Breast epithelium (tissue), 4 donors: ENCODE data around the gene INSYN2A. TPM values are rescaled to one million over a fixed set of nuclear protein-coding genes. Genes with fewer than 3 reads are reported as not detected.
A peak's percentile ranks its signal among the peaks of the same experiment; 100 is the strongest.

Experiments used
- DNase-seq, 2 donors: peaks; one replicate each; pipeline ENCODE4 v3.0.0-alpha.2; 2019; ENCODE audit warnings: low spot score in 2 of 2
- H3K27ac ChIP-seq, 2 donors: fragments of 200-600 bp; sonication (generic) in 1 of 2; one replicate each; pipeline ENCODE4 v1.5.1; 2016 to 2019; ENCODE audit warnings: mild to moderate bottlenecking in 1 of 2
- H3K27me3 ChIP-seq, 2 donors: fragments of 200-600 bp; sonication (generic) in 1 of 2; one replicate each; pipeline versions ENCODE4 v1.5.1 to v1.6.0; 2017 to 2019; ENCODE audit warnings: control low read depth in 1 of 2, mild to moderate bottlenecking in 1 of 2
- H3K36me3 ChIP-seq: fragments of 200-600 bp; one replicate; pipeline ENCODE4 v1.5.1; 2019
- H3K4me1 ChIP-seq, 2 donors: fragments of 200-600 bp; sonication (generic); one replicate each; pipeline ENCODE4 v1.5.1; 2016 to 2019; ENCODE audit warnings: control low read depth in 1 of 2
- H3K4me3 ChIP-seq, 3 donors: fragments of 200-600 bp; sonication (generic); 1 replicate in 2 of 3; 2 replicates in 1 of 3; pipeline ENCODE4 v1.5.1; 2016 to 2019; ENCODE audit warnings: mild to moderate bottlenecking in 3 of 3, moderate library complexity in 2 of 3
- H3K9me3 ChIP-seq, 2 donors: fragments of 200-600 bp; sonication (generic) in 1 of 2; one replicate each; pipeline ENCODE4 v1.5.1; 2016 to 2019; ENCODE audit warnings: control low read depth in 1 of 2
- POLR2A ChIP-seq: fragments of 450-650 bp; IDR thresholded peaks from one replicate; pipeline ENCODE4 v1.6.1; 2016; ENCODE audit warnings: antibody characterized with exemption, mild to moderate bottlenecking, moderate library complexity
- POLR2AphosphoS5 ChIP-seq, 3 donors: sonication (generic); formaldehyde crosslinking; IDR thresholded peaks; one replicate each; pipeline ENCODE4 v1.6.1; 2017; ENCODE audit warnings: antibody characterized with exemption in 3 of 3
- intact Hi-C: fragments of 100-400 bp; cut with DNase I; formaldehyde crosslinking; loops from one replicate; pipeline ENCODE4 v1.15.1; 2023; ENCODE audit warnings: low total_unique reads
- total RNA-seq, 3 donors: library from RNA; depleted of rRNA; stranded (reverse); fragments of >200 nt; gene quantifications; one replicate each; pipeline ENCODE4 v1.1.0, GENCODE V29; 2016
- TF ChIP-seq, protein P1 (sequence below), 3 donors: fragments of 450-650 bp; IDR thresholded peaks; one replicate each; pipeline ENCODE4 v1.5.1; 2016 to 2017; ENCODE audit warnings: antibody characterized with exemption in 3 of 3, mild to moderate bottlenecking in 3 of 3, moderate library complexity in 3 of 3

Gene INSYN2A, protein sequence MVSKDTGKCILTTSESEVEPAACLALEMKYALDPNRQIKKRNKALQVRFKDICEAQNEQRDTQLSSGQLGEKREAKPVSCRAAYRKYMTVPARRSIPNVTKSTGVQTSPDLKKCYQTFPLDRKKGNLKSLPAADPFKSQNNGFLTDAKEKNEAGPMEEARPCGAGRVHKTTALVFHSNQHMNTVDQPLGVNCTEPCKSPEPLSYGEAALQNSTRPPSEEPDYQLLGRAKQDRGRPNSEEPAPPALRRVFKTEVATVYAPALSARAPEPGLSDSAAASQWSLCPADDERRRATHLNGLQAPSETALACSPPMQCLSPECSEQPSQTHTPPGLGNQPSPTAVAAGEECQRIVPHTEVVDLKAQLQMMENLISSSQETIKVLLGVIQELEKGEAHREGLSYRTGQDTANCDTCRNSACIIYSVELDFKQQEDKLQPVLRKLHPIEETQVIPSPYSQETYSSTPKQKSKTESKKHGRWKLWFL
- 1 to 10 TPM in 1 of 3 donors, under 1 TPM in 1, not detected in 1; 0.16 to 5.9 TPM for total RNA-seq

DNA sequence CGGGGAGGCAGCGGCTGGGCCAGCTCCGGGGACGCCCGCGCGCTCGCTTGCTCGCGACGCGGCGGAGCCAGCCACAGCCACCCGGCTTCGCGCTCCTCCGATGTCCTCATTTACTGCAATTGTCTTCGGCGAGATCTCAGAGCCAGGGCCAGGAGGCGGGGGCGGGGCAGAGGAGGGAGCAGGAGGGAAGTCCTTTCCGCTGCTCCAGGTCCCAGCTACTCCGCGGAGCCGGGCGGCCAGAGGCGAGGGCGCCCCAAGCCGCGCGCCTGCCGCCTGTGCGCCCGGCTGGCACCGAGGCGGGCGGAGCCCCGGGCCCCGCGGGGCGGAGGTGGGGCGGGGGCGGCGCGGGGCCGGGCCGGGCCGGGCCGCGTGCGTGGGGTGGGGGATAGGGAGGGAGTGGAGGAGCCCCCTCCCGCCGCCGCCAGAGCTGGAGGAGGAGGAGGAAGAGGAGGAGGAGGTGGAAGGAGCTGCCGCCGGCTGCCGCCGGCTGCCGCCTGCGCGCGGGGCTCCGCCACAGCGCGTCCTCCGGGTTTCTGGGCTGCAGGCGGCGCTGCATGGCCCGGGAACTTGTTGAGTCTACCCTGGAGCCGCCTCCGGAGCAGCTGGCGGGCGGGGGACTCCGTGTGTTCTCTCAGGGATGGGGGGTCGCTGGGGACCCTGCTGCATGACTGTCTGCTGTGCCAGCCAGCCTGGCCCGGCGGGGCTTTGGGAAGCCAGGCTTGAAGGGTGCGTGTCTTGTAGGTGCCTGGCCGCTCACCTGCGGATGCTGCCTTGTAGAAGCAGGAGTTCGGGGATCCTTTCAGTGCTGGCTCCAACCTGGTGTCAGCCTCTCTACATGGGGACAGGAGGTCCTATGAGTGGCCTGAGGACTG lies at the start of gene INSYN2A:
Gene INSYN2A (minus strand): TSS at position 310 of the 872 bp plus-strand sequence. CDS start 20,196 bp downstream, outside the sequence.
- intact Hi-C loops, result no loop called here
- H3K4me1 ChIP-seq, result peaks cover 4 to 8% of the 10 kb centered on the region in 2 donors
- peak within 1 kb of the TSS; percentile 40 to 77 (median 56) for H3K4me3 ChIP-seq
- H3K27ac ChIP-seq, result no peak within 1 kb of the TSS
- H3K9me3 ChIP-seq, result no peaks in the 10 kb centered on the region
- TF ChIP-seq, protein P1, sequence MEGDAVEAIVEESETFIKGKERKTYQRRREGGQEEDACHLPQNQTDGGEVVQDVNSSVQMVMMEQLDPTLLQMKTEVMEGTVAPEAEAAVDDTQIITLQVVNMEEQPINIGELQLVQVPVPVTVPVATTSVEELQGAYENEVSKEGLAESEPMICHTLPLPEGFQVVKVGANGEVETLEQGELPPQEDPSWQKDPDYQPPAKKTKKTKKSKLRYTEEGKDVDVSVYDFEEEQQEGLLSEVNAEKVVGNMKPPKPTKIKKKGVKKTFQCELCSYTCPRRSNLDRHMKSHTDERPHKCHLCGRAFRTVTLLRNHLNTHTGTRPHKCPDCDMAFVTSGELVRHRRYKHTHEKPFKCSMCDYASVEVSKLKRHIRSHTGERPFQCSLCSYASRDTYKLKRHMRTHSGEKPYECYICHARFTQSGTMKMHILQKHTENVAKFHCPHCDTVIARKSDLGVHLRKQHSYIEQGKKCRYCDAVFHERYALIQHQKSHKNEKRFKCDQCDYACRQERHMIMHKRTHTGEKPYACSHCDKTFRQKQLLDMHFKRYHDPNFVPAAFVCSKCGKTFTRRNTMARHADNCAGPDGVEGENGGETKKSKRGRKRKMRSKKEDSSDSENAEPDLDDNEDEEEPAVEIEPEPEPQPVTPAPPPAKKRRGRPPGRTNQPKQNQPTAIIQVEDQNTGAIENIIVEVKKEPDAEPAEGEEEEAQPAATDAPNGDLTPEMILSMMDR (IDR thresholded peaks at IDR 0.05), result no peak
- TF ChIP-seq POLR2A, result no peak
- no peak for TF ChIP-seq POLR2AphosphoS5 (IDR thresholded peaks at IDR 0.05)
- no peaks in the 10 kb centered on the region for H3K27me3 ChIP-seq
- no peaks in the 10 kb centered on the region for H3K36me3 ChIP-seq
- peak in 1 of 2 donors; percentile 56 for DNase-seq

DNA sequence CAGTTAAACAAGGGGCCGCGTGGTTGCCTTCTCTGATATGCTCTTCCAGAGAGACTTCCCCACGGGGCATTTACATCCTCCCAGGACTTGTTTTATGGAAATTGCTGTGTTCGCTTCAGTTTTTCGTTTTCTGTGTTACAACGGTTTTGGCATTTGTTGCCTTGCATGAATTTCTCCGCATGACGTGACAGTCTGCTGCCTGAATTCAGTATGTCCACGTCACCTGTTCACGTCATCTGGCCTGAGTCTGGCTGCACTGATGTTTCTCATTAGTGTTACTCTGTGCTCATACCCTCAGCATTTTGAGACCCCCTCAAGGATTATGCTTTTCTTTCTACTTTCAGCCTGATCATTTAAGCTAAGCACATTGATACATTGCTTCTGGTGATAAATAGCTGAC lies 49.1 kb upstream of the INSYN2A start:
- no peaks in the 10 kb centered on the region for H3K9me3 ChIP-seq
- no peak overlapping the region for H3K4me3 ChIP-seq
- intact Hi-C loops, result no loop called here
- H3K27me3 ChIP-seq, result no peaks in the 10 kb centered on the region
- H3K36me3 ChIP-seq, result peaks cover 9% of the 10 kb centered on the region
- TF ChIP-seq POLR2A (no peak), POLR2AphosphoS5 (IDR thresholded peaks at IDR 0.05) (no peak)
- TF ChIP-seq, protein P1 (IDR thresholded peaks at IDR 0.05), result no peak
- H3K27ac ChIP-seq, result no peak overlapping the region
- H3K4me1 ChIP-seq, result no peaks in the 10 kb centered on the region
- DNase-seq, result no peak

DNA sequence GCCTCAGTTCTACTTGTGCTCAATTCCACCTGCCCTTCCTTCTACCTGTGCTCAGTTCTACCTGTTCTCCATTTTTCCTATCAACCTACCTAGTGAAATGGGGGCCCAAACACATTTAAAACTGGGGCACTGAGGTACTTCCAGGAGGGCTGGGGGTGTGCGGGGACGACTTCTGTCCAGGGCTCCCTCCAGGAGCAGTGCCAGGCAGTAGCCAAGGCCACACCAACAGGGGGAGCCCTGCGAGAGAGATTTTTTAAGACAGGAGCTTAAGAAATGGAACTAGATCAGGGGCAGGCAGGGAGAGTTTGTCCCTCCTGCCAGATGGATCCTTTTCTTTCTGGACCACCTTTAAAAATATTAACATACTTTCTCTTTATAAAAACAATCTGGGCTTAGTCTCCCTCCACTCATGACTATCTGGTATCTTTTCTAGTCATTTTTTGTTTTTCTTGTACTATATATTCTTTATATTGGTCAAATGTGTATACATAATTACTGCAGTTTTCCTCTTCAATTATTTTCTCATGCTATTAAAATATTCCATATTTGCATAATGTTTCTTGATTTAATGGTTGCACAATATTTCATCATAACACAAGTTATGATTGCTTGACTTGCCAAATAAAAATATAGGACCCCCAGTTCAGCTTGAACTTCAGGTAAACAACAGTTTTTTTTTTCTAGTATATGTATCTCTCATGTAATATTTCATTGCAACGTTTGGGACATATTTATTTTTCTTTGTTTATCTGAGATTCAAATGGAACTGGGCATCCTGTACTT lies 47.3 kb upstream of the INSYN2A start:
- Histone ChIP-seq H3K27me3 (no peaks in the 10 kb centered on the region), H3K4me3 (no peak overlapping the region), H3K27ac (no peak overlapping the region), H3K9me3 (no peaks in the 10 kb centered on the region), H3K36me3 (peaks cover 6% of the 10 kb centered on the region), H3K4me1 (no peaks in the 10 kb centered on the region)
- TF ChIP-seq POLR2A, result no peak
- TF ChIP-seq, protein P1 (IDR thresholded peaks at IDR 0.05), result peak in 1 of 3 donors; percentile 14
- intact Hi-C loops, result no loop called here
- DNase-seq, result no peak

DNA sequence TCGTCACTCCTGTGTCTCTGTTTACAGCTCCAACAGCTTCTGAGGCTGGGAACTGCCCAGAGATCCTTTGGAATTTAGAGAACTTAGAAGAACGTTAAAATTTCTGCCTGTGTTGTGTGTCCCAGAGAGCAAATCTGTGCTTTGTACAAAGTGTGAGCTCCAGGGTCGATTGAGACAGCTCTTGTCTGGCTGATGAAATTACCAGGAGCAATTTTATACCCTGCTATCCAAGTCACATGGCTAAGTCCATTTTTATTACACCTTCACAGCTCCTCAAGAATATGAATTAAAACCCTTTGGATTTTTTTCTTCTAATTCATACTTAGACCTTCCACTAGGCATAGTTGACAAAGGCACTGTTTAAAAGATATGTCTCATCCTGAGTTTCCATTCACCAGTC lies 46.5 kb upstream of the INSYN2A start:
- Histone ChIP-seq H3K9me3 (no peaks in the 10 kb centered on the region), H3K27ac (no peak overlapping the region), H3K36me3 (no peaks in the 10 kb centered on the region), H3K4me1 (no peaks in the 10 kb centered on the region), H3K4me3 (no peak overlapping the region), H3K27me3 (no peaks in the 10 kb centered on the region)
- no peak for TF ChIP-seq POLR2AphosphoS5 (IDR thresholded peaks at IDR 0.05)
- DNase-seq, result no peak
- intact Hi-C loops, result no loop called here

DNA sequence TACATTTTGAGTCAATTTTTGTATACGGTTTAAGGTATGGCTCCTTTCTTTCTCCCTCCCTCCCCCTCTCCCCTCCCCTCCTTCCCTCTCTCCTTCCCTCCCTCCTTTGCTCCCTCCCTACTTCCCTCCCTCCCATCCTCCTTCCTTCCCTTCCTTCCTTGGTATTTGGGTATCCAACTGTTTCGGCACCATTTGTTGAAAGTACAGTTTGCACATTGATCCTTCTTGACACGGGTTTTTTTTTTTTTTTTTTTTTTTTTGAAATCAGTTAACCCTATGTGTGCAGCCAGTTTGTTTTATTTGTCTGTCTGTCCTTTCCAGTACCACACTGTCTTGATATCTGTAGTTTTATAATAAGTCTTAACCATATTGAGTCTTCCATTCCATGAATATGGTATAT lies 39.9 kb upstream of the INSYN2A start:
- Histone ChIP-seq H3K4me1 (no peaks in the 10 kb centered on the region), H3K9me3 (no peaks in the 10 kb centered on the region), H3K27me3 (no peaks in the 10 kb centered on the region), H3K36me3 (no peaks in the 10 kb centered on the region), H3K4me3 (no peak overlapping the region), H3K27ac (no peak overlapping the region)
- no peak for TF ChIP-seq POLR2A
- TF ChIP-seq, protein P1 (IDR thresholded peaks at IDR 0.05), result no peak
- no peak for TF ChIP-seq POLR2AphosphoS5 (IDR thresholded peaks at IDR 0.05)
- intact Hi-C loops, result no loop called here
- no peak for DNase-seq
